WI38 (cell line): ENCODE measurements around the gene DNAH17.

Experiments
- H3K4me3 ChIP-seq: 2 replicates; pipeline ENCODE4 v1.5.1; 2011; ENCODE audit warnings: low read depth, mild to moderate bottlenecking, control low read depth, low read length
- TF ChIP-seq, protein P1 (sequence below): IDR thresholded peaks from 2 replicates; pipeline ENCODE4 v1.5.1; 2012; ENCODE audit warnings: low read depth, mild to moderate bottlenecking, control low read depth, low read length

Gene DNAH17

DNA sequence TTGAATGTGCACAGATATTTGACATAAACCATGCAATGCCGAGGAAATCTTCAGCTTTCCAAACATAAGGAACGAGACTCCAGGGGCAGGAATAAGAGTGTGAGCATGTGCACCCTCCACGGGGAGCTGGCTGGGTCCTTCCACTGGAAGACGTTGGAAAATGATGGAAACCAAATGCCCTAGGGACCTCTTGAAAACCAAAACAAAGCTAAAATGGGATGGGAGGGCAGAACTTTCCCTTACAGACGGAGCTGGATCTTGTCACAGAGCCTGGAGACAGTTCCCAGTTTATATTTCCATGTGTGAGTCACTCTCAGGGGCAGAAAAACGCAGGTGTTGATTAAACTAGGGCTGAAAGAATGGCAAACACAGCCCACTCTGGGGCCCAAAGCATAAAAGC is 34.4 kb upstream of the DNAH17 start:
- no peak overlapping the region for H3K4me3 ChIP-seq
- TF ChIP-seq, protein P1, sequence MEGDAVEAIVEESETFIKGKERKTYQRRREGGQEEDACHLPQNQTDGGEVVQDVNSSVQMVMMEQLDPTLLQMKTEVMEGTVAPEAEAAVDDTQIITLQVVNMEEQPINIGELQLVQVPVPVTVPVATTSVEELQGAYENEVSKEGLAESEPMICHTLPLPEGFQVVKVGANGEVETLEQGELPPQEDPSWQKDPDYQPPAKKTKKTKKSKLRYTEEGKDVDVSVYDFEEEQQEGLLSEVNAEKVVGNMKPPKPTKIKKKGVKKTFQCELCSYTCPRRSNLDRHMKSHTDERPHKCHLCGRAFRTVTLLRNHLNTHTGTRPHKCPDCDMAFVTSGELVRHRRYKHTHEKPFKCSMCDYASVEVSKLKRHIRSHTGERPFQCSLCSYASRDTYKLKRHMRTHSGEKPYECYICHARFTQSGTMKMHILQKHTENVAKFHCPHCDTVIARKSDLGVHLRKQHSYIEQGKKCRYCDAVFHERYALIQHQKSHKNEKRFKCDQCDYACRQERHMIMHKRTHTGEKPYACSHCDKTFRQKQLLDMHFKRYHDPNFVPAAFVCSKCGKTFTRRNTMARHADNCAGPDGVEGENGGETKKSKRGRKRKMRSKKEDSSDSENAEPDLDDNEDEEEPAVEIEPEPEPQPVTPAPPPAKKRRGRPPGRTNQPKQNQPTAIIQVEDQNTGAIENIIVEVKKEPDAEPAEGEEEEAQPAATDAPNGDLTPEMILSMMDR: no peak

DNA sequence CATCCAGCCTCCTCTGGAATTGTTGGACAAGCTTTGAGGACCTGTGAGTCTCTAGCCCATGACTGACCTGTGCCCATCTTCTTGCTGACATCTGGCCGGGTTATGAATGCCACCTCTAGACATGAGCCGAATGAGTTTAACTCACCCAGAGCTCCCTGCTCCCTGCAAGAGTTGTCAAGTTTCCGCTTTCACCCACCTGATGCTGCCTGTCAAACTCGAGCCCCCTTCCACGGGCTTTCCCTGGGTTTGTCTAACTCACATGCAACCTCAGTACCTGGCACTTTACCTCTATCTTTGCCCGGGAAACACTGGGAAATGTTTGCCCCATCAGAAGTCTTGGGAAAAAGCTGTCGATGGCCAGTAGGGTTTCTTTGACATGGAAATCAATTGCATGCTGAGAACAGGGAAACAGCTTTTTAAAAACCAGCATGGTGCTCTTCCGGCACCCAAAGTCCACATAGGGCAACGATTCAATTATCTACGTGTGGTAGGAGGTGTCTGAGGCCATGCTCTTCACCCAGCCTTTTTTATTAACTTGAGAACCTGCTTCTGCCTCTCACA is 33.8 kb upstream of the DNAH17 start:
- TF ChIP-seq, protein P1: no peak
- H3K4me3 ChIP-seq: no peak overlapping the region

DNA sequence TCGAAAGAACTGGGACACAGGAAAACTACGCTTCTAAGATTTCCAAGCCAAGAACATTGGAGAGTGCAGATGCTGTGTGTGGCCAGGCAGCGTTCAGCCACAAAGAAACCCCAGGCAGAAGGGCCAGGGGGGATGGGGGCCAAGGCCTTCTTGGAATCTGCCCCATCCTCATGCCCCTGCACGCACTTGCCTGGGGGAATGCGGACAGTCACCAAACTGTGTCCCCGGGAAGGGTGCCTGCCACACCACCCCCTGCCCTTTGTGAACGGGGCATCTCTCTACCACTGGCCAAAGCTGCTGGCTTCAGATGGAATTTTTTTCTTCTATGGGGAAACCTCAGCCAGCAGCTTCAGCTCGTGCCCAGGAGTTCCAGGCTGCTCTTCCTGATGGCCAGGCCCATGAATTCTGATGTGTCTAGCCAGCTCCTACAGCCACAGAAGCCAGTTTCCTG is 32.0 kb upstream of the DNAH17 start:
- H3K4me3 ChIP-seq: no peak overlapping the region
- TF ChIP-seq, protein P1: no peak

DNA sequence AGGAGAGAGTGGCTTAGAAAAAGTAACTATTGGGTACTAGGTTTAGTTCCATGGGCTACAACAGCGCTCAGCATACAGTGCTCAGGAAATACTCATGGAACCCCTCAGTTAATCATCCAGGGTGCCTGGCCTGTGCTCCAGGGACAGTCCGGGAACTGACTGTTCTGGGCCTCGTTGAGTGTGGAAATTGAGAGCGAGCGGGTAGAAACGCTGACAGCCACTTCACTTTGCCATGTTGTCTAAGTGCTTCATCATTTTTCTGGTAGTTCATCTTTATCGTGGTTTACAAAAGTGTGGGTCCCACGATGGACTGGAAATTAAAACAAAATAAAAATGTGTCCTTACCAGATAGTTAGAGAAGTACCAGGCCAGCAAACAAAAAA is 31.6 kb upstream of the DNAH17 start:
- TF ChIP-seq, protein P1: no peak
- H3K4me3 ChIP-seq: no peak overlapping the region

DNA sequence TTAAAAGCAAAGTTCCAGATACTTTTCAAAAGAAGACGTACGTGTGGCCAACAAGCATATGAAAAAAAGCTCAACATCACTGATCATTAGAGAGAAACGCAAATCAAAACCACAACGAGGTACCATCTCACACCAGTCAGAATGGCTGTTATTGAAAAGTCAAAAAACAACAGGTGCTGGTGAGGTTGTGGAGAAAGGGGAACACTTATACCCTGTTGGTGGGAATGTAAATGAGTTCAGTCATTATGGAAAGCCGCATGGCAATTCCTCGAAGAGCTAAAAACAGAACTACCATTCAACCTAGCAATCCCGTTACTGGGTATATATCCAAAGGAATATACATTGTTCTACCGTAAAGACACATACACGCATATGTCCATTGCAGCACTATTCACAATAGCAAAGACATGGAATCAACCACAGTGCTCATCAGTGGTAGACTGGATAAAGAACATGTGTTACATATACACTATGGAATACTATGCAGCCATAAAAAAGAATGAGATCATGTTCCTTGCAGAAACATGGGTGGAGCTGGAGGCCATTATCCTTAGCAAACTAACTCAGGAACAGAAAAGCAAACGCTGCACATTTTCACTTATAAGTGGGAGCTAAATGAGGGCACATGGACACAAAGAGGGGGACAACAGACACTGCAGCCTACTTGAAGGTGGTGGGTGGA is 31.1 kb upstream of the DNAH17 start:
- H3K4me3 ChIP-seq: no peak overlapping the region
- TF ChIP-seq, protein P1: no peak

GRCh38 chr17:78607038-78607437 is 29.8 kb upstream of the DNAH17 start:
- TF ChIP-seq, protein P1: no peak
- H3K4me3 ChIP-seq: no peak overlapping the region

GRCh38 chr17:78605886-78606285 is 28.7 kb upstream of the DNAH17 start:
- H3K4me3 ChIP-seq: no peak overlapping the region
- TF ChIP-seq, protein P1: no peak
